Measurements from ENCODE around the gene KRT23.

Gene KRT23

GRCh38 chr17:40961591-40961990, 24.1 kb upstream of the KRT23 start:
- no peak overlapping the region for H3K4me3 ChIP-seq (replicated peaks; ENCODE audit: insufficient read depth, low read length)
- no peak overlapping the region for H3K27ac ChIP-seq (replicated peaks)
- no peak for TF ChIP-seq REST (IDR thresholded peaks at IDR 0.05; ENCODE audit: insufficient replicate concordance, low read depth)
- TF ChIP-seq, protein P1, sequence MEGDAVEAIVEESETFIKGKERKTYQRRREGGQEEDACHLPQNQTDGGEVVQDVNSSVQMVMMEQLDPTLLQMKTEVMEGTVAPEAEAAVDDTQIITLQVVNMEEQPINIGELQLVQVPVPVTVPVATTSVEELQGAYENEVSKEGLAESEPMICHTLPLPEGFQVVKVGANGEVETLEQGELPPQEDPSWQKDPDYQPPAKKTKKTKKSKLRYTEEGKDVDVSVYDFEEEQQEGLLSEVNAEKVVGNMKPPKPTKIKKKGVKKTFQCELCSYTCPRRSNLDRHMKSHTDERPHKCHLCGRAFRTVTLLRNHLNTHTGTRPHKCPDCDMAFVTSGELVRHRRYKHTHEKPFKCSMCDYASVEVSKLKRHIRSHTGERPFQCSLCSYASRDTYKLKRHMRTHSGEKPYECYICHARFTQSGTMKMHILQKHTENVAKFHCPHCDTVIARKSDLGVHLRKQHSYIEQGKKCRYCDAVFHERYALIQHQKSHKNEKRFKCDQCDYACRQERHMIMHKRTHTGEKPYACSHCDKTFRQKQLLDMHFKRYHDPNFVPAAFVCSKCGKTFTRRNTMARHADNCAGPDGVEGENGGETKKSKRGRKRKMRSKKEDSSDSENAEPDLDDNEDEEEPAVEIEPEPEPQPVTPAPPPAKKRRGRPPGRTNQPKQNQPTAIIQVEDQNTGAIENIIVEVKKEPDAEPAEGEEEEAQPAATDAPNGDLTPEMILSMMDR (IDR thresholded peaks at IDR 0.05; ENCODE audit: insufficient read depth, low read length): no peak
- TF ChIP-seq SPI1 (IDR thresholded peaks at IDR 0.05; ENCODE audit: borderline replicate concordance, low read depth): no peak
- no peak for TF ChIP-seq GABPA (IDR thresholded peaks at IDR 0.05; ENCODE audit: low read depth)
- TF ChIP-seq POLR2AphosphoS5 (IDR thresholded peaks at IDR 0.05; ENCODE audit: low read depth): no peak
- H3K27me3 ChIP-seq (ENCODE audit: insufficient read depth, poor library complexity, severe bottlenecking): no peaks in the 10 kb centered on the region
- no peak for DNase-seq (ENCODE audit: low read depth in 1 of 2, low spot score in 1 of 2)

- Histone ChIP-seq H3K27me3 (ENCODE audit: insufficient read depth, poor library complexity, severe bottlenecking) (no peaks in the 10 kb centered on the region), H3K27ac (replicated peaks) (no peak overlapping the region), H3K4me3 (replicated peaks; ENCODE audit: insufficient read depth, low read length) (no peak overlapping the region)
- TF ChIP-seq SPI1 (IDR thresholded peaks at IDR 0.05; ENCODE audit: borderline replicate concordance, low read depth) (no peak), POLR2AphosphoS5 (IDR thresholded peaks at IDR 0.05; ENCODE audit: low read depth) (no peak), GABPA (IDR thresholded peaks at IDR 0.05; ENCODE audit: low read depth) (no peak)
- TF ChIP-seq, protein P1 (IDR thresholded peaks at IDR 0.05; ENCODE audit: insufficient read depth, low read length): no peak
- no peak for DNase-seq (ENCODE audit: low read depth in 1 of 2, low spot score in 1 of 2)
These were observed 22.7 kb upstream of the KRT23 start for GRCh38 chr17:40960144-40960543.

GRCh38 chr17:40958086-40958953, 20.9 kb upstream of the KRT23 start:
- no peak overlapping the region for H3K4me3 ChIP-seq (replicated peaks; ENCODE audit: insufficient read depth, low read length)
- no peak for DNase-seq (ENCODE audit: low read depth in 1 of 2, low spot score in 1 of 2)
- peaks cover 5% of the 10 kb centered on the region for H3K27me3 ChIP-seq (ENCODE audit: insufficient read depth, poor library complexity, severe bottlenecking)
- no peak overlapping the region for H3K27ac ChIP-seq (replicated peaks)
- no peak for TF ChIP-seq POLR2AphosphoS5 (IDR thresholded peaks at IDR 0.05; ENCODE audit: low read depth)
- TF ChIP-seq SPI1 (IDR thresholded peaks at IDR 0.05; ENCODE audit: borderline replicate concordance, low read depth): no peak
- no peak for TF ChIP-seq REST (IDR thresholded peaks at IDR 0.05; ENCODE audit: insufficient replicate concordance, low read depth)
- TF ChIP-seq, protein P1 (IDR thresholded peaks at IDR 0.05; ENCODE audit: insufficient read depth, low read length): no peak
- no peak for TF ChIP-seq GABPA (IDR thresholded peaks at IDR 0.05; ENCODE audit: low read depth)

Measured in HL-60 (cell line).